GM21717 (cell line): ENCODE data around the gene MED26.

Experiments used
- ATAC-seq: cut with Tn5 transposase; IDR thresholded peaks from one replicate; pipeline ENCODE4 v1.9.1; 2021; ENCODE audit warnings: mild to moderate bottlenecking, moderate library complexity; ENCODE audit not compliant: unreplicated experiment

MED26 gene

GRCh38 chr19:16590876-16591802, 36.9 kb downstream of the MED26 start:
- ATAC-seq: no peak

DNA sequence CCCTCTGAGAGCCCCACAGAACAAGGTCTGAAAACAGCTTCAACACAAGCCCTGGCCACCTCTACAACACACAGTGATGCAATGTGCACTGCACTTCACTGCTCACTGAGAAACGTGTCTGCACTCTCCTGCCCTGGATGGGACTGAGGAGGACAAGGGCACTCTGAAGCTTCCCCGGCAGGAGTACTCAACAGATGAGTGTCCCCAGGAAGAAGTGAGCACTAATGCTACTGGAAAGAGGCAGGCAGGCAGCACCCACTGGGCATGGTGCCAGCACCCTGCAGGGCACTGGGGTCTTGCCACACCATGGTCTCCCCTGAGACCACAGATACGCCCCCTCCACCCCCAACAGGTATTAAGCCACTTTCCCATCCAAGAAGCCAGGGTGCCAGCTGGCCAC, 38.1 kb downstream of the MED26 start:
- ATAC-seq: no peak

DNA sequence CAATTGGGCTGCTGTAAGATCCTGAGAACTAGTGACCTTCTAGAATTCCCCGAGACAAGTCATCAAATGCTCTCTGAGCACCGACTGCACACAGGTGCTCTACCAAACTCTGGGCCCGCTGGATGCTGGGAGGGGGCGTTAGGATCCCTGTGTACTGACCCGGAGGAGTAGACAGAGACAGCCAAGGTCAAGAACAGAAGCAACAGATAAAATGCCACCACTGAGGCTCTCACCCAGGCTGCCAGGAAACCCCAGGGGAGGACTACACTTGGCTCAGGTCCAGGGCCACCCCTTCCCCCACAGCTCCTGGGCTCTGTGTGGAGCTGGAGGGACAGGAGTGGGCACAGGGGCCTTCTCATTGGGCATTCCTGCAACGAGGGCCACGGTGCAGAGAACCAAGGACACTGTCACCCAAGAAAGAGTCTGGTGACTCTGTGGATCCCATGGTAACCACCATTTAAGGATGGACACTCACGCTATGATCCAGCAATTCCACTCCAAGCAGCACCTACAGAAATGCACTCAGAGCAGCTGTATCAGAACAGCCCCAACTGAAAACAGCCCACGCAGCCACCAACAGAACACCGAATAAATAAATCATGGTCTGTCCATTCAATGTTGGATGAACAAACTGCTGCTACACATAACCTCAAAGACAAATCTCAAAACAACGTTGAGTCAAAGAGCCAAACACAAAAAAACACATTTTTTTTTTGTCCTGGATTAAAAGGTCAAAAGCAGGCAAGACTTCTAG, 39.0 kb downstream of the MED26 start:
- peak; percentile 14 for ATAC-seq

- ATAC-seq: peak; percentile 31
Observed at GRCh38 chr19:16587833-16588823, 39.9 kb downstream of the MED26 start.

DNA sequence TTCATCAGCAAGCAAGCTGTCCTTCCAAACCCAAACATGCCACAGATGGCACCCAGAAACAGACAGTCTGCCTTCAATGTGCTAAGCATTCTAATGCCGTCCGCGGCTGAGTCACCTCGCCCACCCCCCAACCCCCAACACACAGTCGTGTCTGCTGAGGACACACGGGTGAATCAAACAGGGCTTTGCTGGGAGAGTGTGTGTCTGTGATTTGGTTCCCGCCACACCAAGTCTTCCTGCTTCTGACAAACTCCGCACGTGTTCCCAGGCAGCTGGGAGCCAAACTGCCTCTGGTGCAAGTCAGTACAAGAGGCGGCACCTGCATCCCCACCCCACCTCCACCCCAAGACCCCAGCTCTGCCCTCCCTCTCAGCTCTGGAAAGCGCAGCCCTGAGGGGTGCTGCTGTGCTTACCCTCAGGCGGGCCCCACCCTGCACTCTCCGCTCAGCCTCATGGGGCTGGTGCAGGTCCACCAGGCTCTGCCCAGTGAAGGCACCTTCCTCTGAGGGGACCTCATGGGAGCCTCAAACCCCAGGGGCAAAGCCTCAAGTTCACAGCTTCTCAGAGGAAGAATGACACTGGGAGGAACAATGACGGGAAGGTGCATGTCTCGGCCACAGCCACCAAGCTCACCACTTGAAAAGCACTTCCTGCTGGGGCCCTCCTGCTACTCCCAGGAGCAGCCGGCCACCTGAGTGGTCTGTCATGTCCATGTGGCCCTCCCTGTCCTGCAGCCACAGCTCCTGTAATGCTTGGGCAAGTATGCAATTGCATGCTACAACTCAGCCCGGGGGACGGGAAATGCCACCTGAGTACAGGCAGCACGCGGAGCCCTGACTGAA, 40.8 kb downstream of the MED26 start:
- no peak for ATAC-seq

DNA sequence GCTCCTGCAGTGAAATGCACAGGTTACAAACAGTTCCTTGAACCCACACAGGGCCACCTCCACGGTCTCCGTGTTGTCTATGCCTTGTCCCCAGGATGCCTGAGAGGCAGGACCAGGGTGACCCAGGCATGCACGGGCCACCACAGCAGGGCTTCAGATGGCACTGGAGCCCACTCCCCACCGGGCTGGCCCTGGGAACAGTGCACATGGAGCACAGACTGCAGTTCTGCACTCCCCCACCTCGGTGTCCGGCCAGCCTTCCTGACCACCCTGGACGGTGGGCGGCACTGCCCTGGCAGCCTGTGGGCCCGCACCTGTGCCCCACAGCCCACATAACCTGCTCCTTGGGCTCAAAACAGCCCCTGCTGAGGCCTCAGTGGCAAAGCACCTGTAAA, 41.5 kb downstream of the MED26 start:
- ATAC-seq: no peak

DNA sequence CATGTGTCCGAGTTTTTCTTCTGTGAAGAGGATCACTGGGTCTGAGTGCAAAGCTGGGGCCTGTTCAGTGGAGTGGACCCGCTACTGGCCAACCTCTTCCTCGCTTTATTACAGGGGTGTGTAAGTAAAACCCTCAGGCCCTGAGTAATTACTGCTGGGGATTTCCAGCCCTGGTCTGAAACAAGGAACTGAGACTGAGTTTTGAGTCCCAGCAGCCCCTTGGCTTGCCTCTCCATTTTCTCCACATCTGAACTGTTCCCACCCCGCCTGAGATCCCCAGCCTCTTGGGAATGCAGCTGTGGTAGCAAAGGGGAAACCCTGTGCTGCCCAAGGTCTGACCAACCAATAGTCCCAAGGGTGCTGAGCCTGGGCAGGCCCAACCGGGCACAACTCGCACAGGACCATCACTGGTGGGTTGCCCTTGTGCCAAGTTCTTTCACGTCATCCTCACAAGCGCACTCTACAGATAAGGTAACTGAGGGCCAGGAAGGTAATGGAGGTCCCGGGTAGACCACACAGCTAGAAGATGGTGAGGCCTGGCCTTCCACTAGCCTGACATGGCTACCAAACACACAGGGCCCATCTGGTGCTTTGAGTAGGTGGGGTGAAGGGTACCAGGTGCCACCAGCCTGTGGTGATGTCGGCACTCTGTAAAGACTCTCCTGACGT, 42.1 kb downstream of the MED26 start:
- ATAC-seq: peak; percentile 27

GRCh38 chr19:16585094-16585801, 42.8 kb downstream of the MED26 start:
- ATAC-seq: no peak

DNA sequence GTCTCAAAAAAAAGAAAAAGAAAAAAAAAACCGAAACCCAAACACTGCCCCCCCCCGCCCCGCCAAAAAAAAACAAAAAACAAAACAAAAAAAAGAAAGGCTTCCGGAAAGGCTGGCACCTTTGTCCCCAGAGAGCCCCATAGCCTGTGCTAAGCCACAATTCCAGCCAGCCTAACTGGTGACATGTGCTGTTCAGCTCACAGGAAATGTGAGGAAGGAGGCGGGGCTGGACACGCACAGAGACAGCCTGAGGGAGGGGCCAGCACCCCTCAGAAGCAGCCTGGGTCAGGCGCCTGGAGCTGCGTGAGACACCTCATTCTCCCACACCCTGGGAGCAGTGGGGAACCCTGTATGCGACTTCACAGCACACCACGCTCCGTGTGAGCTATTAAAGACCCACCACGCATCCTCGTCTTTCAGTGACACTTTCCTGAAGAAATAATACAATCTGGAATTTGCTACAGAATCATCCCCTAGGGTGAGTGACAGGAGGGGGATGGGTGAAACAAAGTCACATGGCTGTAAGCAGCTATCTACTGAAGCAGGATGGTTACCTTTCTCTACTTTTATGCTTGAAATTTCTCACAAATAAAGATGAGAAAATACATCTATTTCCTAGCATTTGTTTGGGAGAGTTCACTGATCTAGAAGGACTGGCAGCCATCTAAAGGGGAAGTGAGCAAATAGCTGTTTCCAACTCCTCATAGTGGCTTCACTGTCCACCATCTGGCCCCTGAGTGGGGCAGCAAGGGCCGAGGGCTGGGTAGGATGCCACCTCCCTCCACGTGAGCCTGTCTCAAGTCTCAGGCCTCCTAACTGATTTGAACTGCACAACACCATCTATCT, 43.5 kb downstream of the MED26 start:
- ATAC-seq: peak; percentile 38

DNA sequence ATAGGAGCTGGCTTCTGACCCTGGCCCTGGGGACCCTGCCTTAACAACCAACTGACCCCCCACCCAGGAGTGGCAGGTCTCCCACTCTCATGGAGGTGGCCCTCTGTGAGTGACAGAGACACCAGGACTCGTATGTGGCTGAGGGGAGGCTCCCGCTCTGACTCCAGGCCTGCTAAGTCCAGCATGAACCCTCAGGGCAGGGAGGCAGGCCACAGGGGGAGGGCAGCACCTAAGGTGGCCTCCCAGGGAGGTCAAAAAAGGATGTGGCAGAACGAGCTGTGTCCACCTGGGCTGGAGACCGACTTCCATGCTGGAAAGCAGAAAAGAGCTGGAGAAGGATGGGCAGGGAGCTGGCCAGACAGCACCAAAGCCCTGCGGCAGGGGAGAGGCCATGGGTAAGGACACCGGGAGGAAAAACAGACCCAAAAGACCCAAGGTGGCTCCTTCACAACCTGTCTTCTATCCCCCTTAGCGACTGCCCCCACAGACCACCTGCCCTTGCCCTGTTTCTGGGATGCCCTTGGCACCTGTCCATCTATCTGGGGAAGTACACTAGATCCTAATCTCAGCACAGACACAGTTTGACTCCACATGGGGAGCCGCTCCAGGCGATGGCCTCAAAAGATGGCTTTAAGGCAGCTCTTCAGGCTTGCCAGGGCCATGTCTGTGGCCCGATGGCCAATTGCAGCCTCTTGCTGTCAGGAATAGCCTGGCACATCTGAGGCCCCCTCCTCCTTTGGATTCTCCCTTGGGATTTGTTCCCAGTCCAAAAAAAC, 45.3 kb downstream of the MED26 start:
- ATAC-seq: no peak

GRCh38 chr19:16581971-16582343, 46.0 kb downstream of the MED26 start:
- ATAC-seq: no peak

- ATAC-seq: no peak
Observed at GRCh38 chr19:16581145-16581970, 46.6 kb downstream of the MED26 start.

DNA sequence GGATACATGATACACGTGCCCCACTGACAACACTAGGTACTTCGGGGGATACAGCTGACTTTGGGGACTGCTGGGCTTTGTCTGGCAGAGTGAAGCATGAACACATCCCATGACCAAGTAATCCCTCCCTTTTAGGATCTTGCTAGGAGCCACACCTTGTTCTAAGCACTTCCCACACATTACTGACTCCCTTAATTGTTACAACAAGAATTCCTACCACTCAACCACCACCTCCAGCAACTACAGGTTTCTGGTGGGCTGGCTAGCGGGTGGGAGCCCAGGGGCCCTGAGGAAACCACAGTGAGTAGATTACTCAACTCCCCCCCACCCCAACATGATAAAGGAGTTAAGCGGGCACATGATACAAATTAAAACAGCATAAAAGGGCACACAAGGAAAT, 48.6 kb downstream of the MED26 start:
- no peak for ATAC-seq

DNA sequence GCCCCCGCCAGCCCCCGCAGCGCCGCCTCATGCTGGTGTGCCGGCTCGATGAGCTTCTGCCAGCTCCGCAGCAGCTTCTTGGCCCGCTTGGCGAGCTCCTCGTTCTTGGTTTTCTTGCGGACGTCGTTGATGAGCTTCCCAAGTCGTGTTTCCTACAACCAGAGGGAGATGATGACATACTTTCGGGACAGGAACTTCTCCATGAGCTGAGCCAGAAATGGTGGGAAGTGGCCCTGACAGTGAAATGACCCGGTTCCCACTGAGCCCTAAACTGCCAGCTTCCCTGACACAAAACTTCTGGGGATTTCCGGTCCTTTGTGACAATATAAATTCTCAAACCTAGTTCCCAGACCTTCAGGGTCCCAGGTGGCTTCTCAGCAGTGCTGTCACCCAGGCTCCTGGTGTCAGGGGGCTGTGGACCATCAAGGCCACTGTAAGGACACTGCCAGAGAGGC, 50.4 kb downstream of the MED26 start:
- ATAC-seq: no peak

DNA sequence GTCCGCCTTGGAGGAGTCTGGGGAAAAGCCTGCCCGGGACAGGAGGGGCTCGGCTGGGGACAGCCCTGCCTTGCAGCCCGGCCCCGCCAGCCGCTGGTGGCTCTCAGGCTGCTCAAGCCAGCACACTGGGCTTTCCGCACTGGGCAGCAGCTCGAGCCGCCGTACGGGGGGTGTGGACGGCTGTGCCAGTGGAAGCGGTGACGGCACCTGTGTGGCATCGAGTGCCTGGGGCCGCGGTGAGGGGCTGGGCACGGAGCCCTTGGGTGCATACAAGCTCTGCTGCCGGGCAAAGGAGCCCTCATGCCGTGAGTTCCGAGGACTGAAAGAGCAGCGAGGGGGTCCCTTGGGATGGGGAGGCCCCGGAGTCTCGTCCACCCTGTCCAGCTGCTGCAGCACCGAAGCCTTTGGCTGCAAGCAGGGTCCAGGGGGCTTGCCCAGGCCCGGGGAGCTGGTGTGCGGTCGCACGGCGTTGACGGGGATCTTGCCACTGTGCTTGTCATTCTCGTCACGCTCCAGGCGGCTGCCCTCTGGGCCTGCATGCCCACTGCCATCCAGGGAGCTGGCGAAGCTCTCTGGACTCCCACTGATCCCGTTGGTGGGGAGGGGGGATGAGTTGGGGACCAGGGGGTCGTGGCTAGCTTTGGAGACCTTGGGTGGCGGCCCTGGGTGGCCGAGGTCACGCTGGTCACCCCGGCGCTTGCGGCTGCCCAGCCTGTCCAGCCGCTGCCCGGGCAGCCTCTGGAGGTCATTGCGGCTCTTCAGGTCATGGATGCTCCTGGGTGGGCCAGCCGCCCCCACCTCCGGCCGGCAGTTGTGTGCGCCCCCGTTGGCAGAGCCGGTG, 51.1 kb downstream of the MED26 start:
- ATAC-seq: no peak
